ENCODE measurements around the gene TAF4B.
"Not testable (repeated sequence)": the region's sequence is repeated elsewhere in the genome, so short reads cannot be mapped to it uniquely, and the experiment has no call there.

GRCh38 chr18:26303222-26303621 lies 77.0 kb downstream of the TAF4B start:
- not testable (repeated sequence) for TF ChIP-seq CTCF (IDR thresholded peaks at IDR 0.05; ENCODE audit: insufficient read depth, low read depth, low read length); EZH2 (IDR thresholded peaks at IDR 0.05; ENCODE audit: insufficient read depth, low read length)
